ENCODE data around the gene EZH2.

DNA sequence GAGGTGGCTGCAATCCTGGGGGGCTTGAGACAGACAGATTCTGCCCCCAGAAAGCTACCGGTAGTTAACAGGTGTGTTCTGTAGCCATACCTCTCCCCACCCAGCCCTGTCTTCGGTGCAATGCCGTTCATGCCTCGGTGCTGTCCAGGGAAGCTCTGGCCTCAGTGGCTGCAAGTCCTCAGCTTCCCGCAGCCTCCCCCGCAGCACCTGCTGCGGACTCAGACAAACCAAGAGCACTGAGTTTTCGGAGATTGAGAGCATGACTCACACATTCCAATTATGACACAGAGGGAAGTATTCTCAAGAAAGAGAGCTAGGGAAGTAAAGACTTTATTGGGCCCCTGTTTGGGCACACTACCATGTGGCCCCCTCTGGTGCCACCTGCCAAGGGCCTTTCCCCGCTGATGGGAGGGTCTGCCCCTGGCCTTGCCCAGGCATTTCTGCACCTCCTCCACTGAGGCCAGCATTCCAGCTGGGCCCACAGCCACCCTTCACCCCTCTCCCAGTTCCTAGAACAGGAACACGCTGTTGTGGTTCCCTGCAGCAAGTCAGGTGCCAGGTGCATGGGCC, 30.2 kb upstream of the EZH2 start:
- TF ChIP-seq, protein P1, sequence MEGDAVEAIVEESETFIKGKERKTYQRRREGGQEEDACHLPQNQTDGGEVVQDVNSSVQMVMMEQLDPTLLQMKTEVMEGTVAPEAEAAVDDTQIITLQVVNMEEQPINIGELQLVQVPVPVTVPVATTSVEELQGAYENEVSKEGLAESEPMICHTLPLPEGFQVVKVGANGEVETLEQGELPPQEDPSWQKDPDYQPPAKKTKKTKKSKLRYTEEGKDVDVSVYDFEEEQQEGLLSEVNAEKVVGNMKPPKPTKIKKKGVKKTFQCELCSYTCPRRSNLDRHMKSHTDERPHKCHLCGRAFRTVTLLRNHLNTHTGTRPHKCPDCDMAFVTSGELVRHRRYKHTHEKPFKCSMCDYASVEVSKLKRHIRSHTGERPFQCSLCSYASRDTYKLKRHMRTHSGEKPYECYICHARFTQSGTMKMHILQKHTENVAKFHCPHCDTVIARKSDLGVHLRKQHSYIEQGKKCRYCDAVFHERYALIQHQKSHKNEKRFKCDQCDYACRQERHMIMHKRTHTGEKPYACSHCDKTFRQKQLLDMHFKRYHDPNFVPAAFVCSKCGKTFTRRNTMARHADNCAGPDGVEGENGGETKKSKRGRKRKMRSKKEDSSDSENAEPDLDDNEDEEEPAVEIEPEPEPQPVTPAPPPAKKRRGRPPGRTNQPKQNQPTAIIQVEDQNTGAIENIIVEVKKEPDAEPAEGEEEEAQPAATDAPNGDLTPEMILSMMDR (IDR thresholded peaks at IDR 0.05) = no peak
- TF ChIP-seq EP300 (IDR thresholded peaks at IDR 0.05) (no peak), POLR2AphosphoS5 (IDR thresholded peaks at IDR 0.05) (no peak), POLR2A (IDR thresholded peaks at IDR 0.05) (no peak)
